Uterus (tissue), 4 donors: ENCODE results near the gene TCEA2. TPM values are rescaled to one million over a fixed set of nuclear protein-coding genes. Genes with fewer than 3 reads are reported as not detected.
A peak's percentile ranks its signal among the peaks of the same experiment; 100 is the strongest.

Source experiments
- DNase-seq, 2 donors: peaks; one replicate each; pipeline ENCODE4 v3.0.0-alpha.2; 2019 to 2020
- H3K27ac ChIP-seq, 2 donors: fragments of 200-600 bp; sonication (generic); 1 replicate in 1 of 2; 2 replicates in 1 of 2; pipeline ENCODE4 v1.5.1; 2016 to 2018
- H3K27me3 ChIP-seq, 2 donors: fragments of 200-600 bp; sonication (generic); one replicate each; pipeline ENCODE4 v1.5.1; 2018 to 2019; ENCODE audit warnings: control low read depth in 1 of 2
- H3K36me3 ChIP-seq, 2 donors: fragments of 200-600 bp; sonication (generic); one replicate each; pipeline ENCODE4 v1.5.1; 2019; ENCODE audit warnings: control low read depth in 1 of 2
- H3K4me1 ChIP-seq, 2 donors: fragments of 200-600 bp; sonication (generic); one replicate each; pipeline ENCODE4 v1.5.1; 2018 to 2019; ENCODE audit warnings: control low read depth in 1 of 2
- H3K4me3 ChIP-seq, 2 donors: fragments of 200-600 bp; sonication (generic); 1 replicate in 1 of 2; 2 replicates in 1 of 2; pipeline ENCODE4 v1.5.1; 2018 to 2019; ENCODE audit warnings: mild to moderate bottlenecking in 1 of 2
- H3K9me3 ChIP-seq, 2 donors: fragments of 200-600 bp; sonication (generic); one replicate each; pipeline ENCODE4 v1.5.1; 2019; ENCODE audit warnings: control low read depth in 1 of 2
- CTCF ChIP-seq, 4 experiments: fragments of 200-600 bp in 2 of 4; fragments of 450-650 bp in 2 of 4; sonication (generic) in 2 of 4; IDR thresholded peaks; one replicate each; pipeline ENCODE4 v1.5.1; 2016 to 2019; ENCODE audit warnings: antibody characterized with exemption in 4 of 4, mild to moderate bottlenecking in 2 of 4, moderate library complexity in 1 of 4
- POLR2A ChIP-seq, 2 donors: fragments of 450-650 bp; IDR thresholded peaks; one replicate each; pipeline ENCODE4 v1.6.1; 2016; ENCODE audit warnings: antibody characterized with exemption in 2 of 2, mild to moderate bottlenecking in 1 of 2, moderate library complexity in 1 of 2
- intact Hi-C: fragments of 100-400 bp; cut with DNase I; formaldehyde crosslinking; loops from one replicate; pipeline ENCODE4 v1.15.1; 2023; ENCODE audit warnings: low total_unique reads
- total RNA-seq, 4 donors: library from RNA; depleted of rRNA in 3 of 4; stranded (reverse); fragments of >200 nt in 3 of 4; gene quantifications; one replicate each; pipeline versions ENCODE4 v1.1.0 to v1.2.4, GENCODE V29; 2014 to 2023
- donor health status: DM: yes; HTN: yes; CAD: no.

TCEA2 gene
- total RNA-seq, 4 donors from 2014 or later: 21.5 to 75.4 (median 27.2) TPM

GRCh38 chr20:64106981-64107735 is 44.2 kb downstream of the TCEA2 start, which contains the start of gene NPBWR2:
NPBWR2 (minus strand) TSS chr20:64107565; CDS start chr20:64106831, 734 bp downstream.
- TF ChIP-seq CTCF (IDR thresholded peaks at IDR 0.05) (no peak), POLR2A (IDR thresholded peaks at IDR 0.05) (no peak)
- H3K9me3 ChIP-seq: no peaks in the 10 kb centered on the region
- intact Hi-C loops: no loop called here
- H3K4me1 ChIP-seq: peaks cover 0 to 2% of the 10 kb centered on the region in 2 donors
- H3K27me3 ChIP-seq: peaks cover 4 to 8% of the 10 kb centered on the region in 2 donors
- no peaks in the 10 kb centered on the region for H3K36me3 ChIP-seq
- H3K4me3 ChIP-seq: no peak within 1 kb of the TSS
- no peak for DNase-seq
- no peak within 1 kb of the TSS for H3K27ac ChIP-seq

- intact Hi-C loops: no loop called here
- Histone ChIP-seq H3K4me3 (no peak overlapping the region), H3K27me3 (peaks cover 0 to 2% of the 10 kb centered on the region in 2 donors), H3K27ac (no peak overlapping the region), H3K36me3 (no peaks in the 10 kb centered on the region), H3K4me1 (no peaks in the 10 kb centered on the region), H3K9me3 (no peaks in the 10 kb centered on the region)
- no peak for DNase-seq
- no peak for TF ChIP-seq CTCF (IDR thresholded peaks at IDR 0.05)
- no peak for TF ChIP-seq POLR2A (IDR thresholded peaks at IDR 0.05)
These were observed 44.9 kb downstream of the TCEA2 start for GRCh38 chr20:64107736-64108457.

GRCh38 chr20:64108731-64109681 is 46.0 kb downstream of the TCEA2 start:
- Histone ChIP-seq H3K27ac (no peak overlapping the region), H3K36me3 (no peaks in the 10 kb centered on the region), H3K27me3 (no peaks in the 10 kb centered on the region), H3K4me1 (no peaks in the 10 kb centered on the region), H3K9me3 (no peaks in the 10 kb centered on the region), H3K4me3 (no peak overlapping the region)
- intact Hi-C loops: no loop called here
- DNase-seq: peak; percentile 5 to 8
- TF ChIP-seq CTCF (IDR thresholded peaks at IDR 0.05): no peak
- no peak for TF ChIP-seq POLR2A (IDR thresholded peaks at IDR 0.05)

GRCh38 chr20:64109831-64110391 is 46.9 kb downstream of the TCEA2 start:
- no peak for TF ChIP-seq POLR2A (IDR thresholded peaks at IDR 0.05)
- no peak for TF ChIP-seq CTCF (IDR thresholded peaks at IDR 0.05)
- no peaks in the 10 kb centered on the region for H3K36me3 ChIP-seq
- intact Hi-C loops: no loop called here
- DNase-seq: no peak
- no peak overlapping the region for H3K27ac ChIP-seq
- H3K27me3 ChIP-seq: no peaks in the 10 kb centered on the region
- H3K4me3 ChIP-seq: no peak overlapping the region
- no peaks in the 10 kb centered on the region for H3K9me3 ChIP-seq
- no peaks in the 10 kb centered on the region for H3K4me1 ChIP-seq
